OCI-LY3 (cell line): ENCODE results near the gene SIRT4.
A peak's percentile ranks its signal among the peaks of the same experiment; 100 is the strongest.

ENCODE experiments used
- H2AFZ ChIP-seq: fragments of 200-600, 300-600 bp; shearing (Covaris generic); 2 replicates; pipeline ENCODE4 v1.6.0; 2014; ENCODE audit warnings: antibody characterized with exemption, low read depth, low read length
- H3K27ac ChIP-seq: fragments of 200-600, 300-600 bp; sonication (generic); 2 replicates; pipeline ENCODE4 v1.5.1; 2014; ENCODE audit warnings: mild to moderate bottlenecking, low read length, moderate library complexity, mixed read lengths
- H3K27me3 ChIP-seq: fragments of 200-600, 300-600 bp; sonication (generic); 2 replicates; pipeline ENCODE4 v1.6.1; 2014; ENCODE audit warnings: low read depth, low read length, mixed read lengths
- H3K36me3 ChIP-seq: fragments of 200-600, 300-600 bp; sonication (generic); replicated peaks from 2 replicates; pipeline ENCODE3; 2014; ENCODE audit warnings: low read depth, low read length, mixed read lengths
- H3K4me1 ChIP-seq: fragments of 300-600, 200-600 bp; sonication (generic); 2 replicates; pipeline ENCODE4 v1.6.1; 2014; ENCODE audit warnings: low read length, mixed read lengths
- H3K4me2 ChIP-seq: fragments of 200-600, 300-600 bp; sonication (generic); 2 replicates; pipeline ENCODE4 v1.6.1; 2014; ENCODE audit warnings: low read length, mixed read lengths
- H3K4me3 ChIP-seq: fragments of 300-600, 200-600 bp; sonication (generic); 2 replicates; pipeline ENCODE4 v1.5.1; 2014; ENCODE audit warnings: antibody characterized with exemption, mild to moderate bottlenecking, low read length, moderate library complexity
- H3K79me2 ChIP-seq: fragments of 300-600, 200-600 bp; shearing (Covaris generic); 2 replicates; pipeline ENCODE4 v1.6.1; 2014; ENCODE audit warnings: mild to moderate bottlenecking, low read length, mixed read lengths
- H3K9ac ChIP-seq: fragments of 300-600, 200-600 bp; shearing (Covaris generic); 2 replicates; pipeline ENCODE4 v1.6.0; 2014; ENCODE audit warnings: mild to moderate bottlenecking, low read length, moderate library complexity
- H3K9me3 ChIP-seq: fragments of 200-600, 300-600 bp; shearing (Covaris generic); 2 replicates; pipeline ENCODE4 v1.6.1; 2014; ENCODE audit warnings: low read length, mixed read lengths; ENCODE audit not compliant: insufficient read depth
- H4K20me1 ChIP-seq: fragments of 200-600, 300-600 bp; sonication (generic); 2 replicates; pipeline ENCODE4 v1.6.1; 2016; ENCODE audit warnings: low read length, mixed read lengths; ENCODE audit not compliant: insufficient read depth
- CTCF ChIP-seq: fragments of 200-600, 300-600 bp; sonication (generic); IDR thresholded peaks from 2 replicates; pipeline ENCODE4 v1.5.1; 2014; ENCODE audit warnings: antibody characterized with exemption, low read length, low read depth
- EZH2phosphoT487 ChIP-seq: fragments of 200-600 bp; shearing (Covaris generic); IDR thresholded peaks from 2 replicates; pipeline ENCODE4 v1.6.1; 2018; ENCODE audit warnings: antibody characterized with exemption, mixed run types, low read depth

SIRT4 gene

GRCh38 chr12:120290609-120291305 is 11.4 kb upstream of the SIRT4 start:
- no peaks in the 10 kb centered on the region for H3K9me3 ChIP-seq
- H3K79me2 ChIP-seq = no peaks in the 10 kb centered on the region
- no peaks in the 10 kb centered on the region for H3K36me3 ChIP-seq
- TF ChIP-seq CTCF (no peak), EZH2phosphoT487 (no peak)
- no peaks in the 10 kb centered on the region for H4K20me1 ChIP-seq
- peak overlapping the region; percentile 87 for H3K27ac ChIP-seq
- H3K27me3 ChIP-seq = no peaks in the 10 kb centered on the region
- H3K4me1 ChIP-seq = peaks cover 13% of the 10 kb centered on the region
- peak overlapping the region; percentile 37 for H3K9ac ChIP-seq
- H3K4me2 ChIP-seq = peak overlapping the region; percentile 72
- H2AFZ ChIP-seq = no peak overlapping the region
- peak overlapping the region; percentile 75 for H3K4me3 ChIP-seq

GRCh38 chr12:120292411-120292660 is 9.8 kb upstream of the SIRT4 start:
- H3K36me3 ChIP-seq = no peaks in the 10 kb centered on the region
- peaks cover 13% of the 10 kb centered on the region for H3K4me1 ChIP-seq
- H3K9me3 ChIP-seq = no peaks in the 10 kb centered on the region
- H3K27me3 ChIP-seq = no peaks in the 10 kb centered on the region
- peak overlapping the region; percentile 72 for H3K4me2 ChIP-seq
- peak overlapping the region; percentile 79 for H3K9ac ChIP-seq
- peak overlapping the region; percentile 75 for H3K4me3 ChIP-seq
- H2AFZ ChIP-seq = no peak overlapping the region
- no peak for TF ChIP-seq EZH2phosphoT487
- no peak for TF ChIP-seq CTCF
- H3K27ac ChIP-seq = peak overlapping the region; percentile 87
- H4K20me1 ChIP-seq = no peaks in the 10 kb centered on the region
- H3K79me2 ChIP-seq = no peaks in the 10 kb centered on the region

- no peaks in the 10 kb centered on the region for H3K36me3 ChIP-seq
- no peaks in the 10 kb centered on the region for H3K79me2 ChIP-seq
- peak within 1 kb of the TSS; percentile 75 for H3K4me3 ChIP-seq
- no peaks in the 10 kb centered on the region for H4K20me1 ChIP-seq
- TF ChIP-seq CTCF = no peak
- TF ChIP-seq EZH2phosphoT487 = no peak
- H3K27ac ChIP-seq = peak within 1 kb of the TSS; percentile 87
- H3K9ac ChIP-seq = peak within 1 kb of the TSS; percentile 79
- H3K9me3 ChIP-seq = no peaks in the 10 kb centered on the region
- peaks cover 13% of the 10 kb centered on the region for H3K4me1 ChIP-seq
- peak within 1 kb of the TSS; percentile 72 for H3K4me2 ChIP-seq
- H2AFZ ChIP-seq = peak within 1 kb of the TSS; percentile 75
- no peaks in the 10 kb centered on the region for H3K27me3 ChIP-seq
Measured at GRCh38 chr12:120292661-120293531, 9.2 kb upstream of the SIRT4 start, which contains the start of gene RNU4-1. TSS of gene RNU4-1 (minus strand) at chr12:120293237.

GRCh38 chr12:120314220-120314619 is 12.1 kb downstream of the SIRT4 start:
- H4K20me1 ChIP-seq = no peaks in the 10 kb centered on the region
- no peaks in the 10 kb centered on the region for H3K9me3 ChIP-seq
- H3K4me2 ChIP-seq = no peak overlapping the region
- H3K79me2 ChIP-seq = peaks cover 4% of the 10 kb centered on the region
- no peaks in the 10 kb centered on the region for H3K27me3 ChIP-seq
- TF ChIP-seq CTCF = peak; percentile 42
- no peak for TF ChIP-seq EZH2phosphoT487
- no peak overlapping the region for H3K27ac ChIP-seq
- H3K9ac ChIP-seq = no peak overlapping the region
- H3K4me3 ChIP-seq = no peak overlapping the region
- H3K36me3 ChIP-seq = no peaks in the 10 kb centered on the region
- H3K4me1 ChIP-seq = peaks cover 7% of the 10 kb centered on the region; the same call in 1 of the 2 replicates
- H2AFZ ChIP-seq = no peak overlapping the region
